Activated naive CD4-positive, alpha-beta T cell treated with anti-CD3 and anti-CD28 coated beads for 36 hours (primary cell): ENCODE data around the gene TFF1. TPM values are rescaled to one million over a fixed set of nuclear protein-coding genes. Genes with fewer than 3 reads are reported as not detected.

Source experiments
- CTCF ChIA-PET: fragments of 350-600 bp; sonication (Branson Sonifier 250); formaldehyde crosslinking; loops from one replicate; lab custom pipeline; 2021; ENCODE audit warnings: antibody characterized with exemption; lab: Charles Lee
- DNase-seq: peaks from one replicate; pipeline ENCODE4 v3.0.0-alpha.2; 2020
- H3K27ac Mint-ChIP-seq: one replicate; pipeline ENCODE4 v1.8.0; 2021; ENCODE audit warnings: mild to moderate bottlenecking, mixed read lengths
- H3K27me3 Mint-ChIP-seq: one replicate; pipeline ENCODE4 v1.8.0; 2021; ENCODE audit warnings: low read depth, mixed read lengths
- H3K36me3 Mint-ChIP-seq: one replicate; pipeline ENCODE4 v1.8.0; 2021; ENCODE audit warnings: low read depth, mixed read lengths
- H3K4me1 Mint-ChIP-seq: one replicate; pipeline ENCODE4 v1.8.0; 2021; ENCODE audit warnings: low read depth, mixed read lengths
- H3K4me3 Mint-ChIP-seq: one replicate; pipeline ENCODE4 v1.8.0; 2021; ENCODE audit warnings: mild to moderate bottlenecking, moderate library complexity, mixed read lengths
- H3K9me3 Mint-ChIP-seq: one replicate; pipeline ENCODE4 v1.8.0; 2021; ENCODE audit warnings: mixed read lengths
- intact Hi-C: fragments of 100-400 bp; cut with micrococcal nuclease; formaldehyde crosslinking; loops from one replicate; pipeline ENCODE4 v1.15.1; 2023
- total RNA-seq, 2 experiments: library from RNA; stranded (reverse); gene quantifications; one replicate each; pipeline ENCODE4 v1.2.3, GENCODE V29; 2021

Gene TFF1
- total RNA-seq, 2 experiments from 2014 or later = not detected

DNA sequence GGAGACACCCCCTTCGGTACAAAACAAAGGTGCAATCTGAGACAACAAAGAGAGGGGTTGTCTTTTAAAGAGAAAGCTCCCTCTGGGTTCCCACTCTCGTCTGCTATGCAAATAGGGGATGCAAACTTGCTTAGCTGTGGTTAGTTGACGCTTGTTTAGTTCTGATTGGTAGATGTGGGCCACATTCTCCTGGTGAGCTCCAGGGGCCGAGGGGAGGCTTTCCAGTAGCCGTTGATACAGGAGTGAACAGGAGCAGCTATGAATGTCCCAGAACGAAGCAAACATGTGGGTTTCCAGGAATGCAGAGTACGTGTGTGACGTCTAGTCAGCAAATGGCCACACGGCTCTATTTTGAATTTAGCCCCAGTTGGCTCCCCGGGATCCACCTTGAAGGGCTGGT is 30.3 kb downstream of the TFF1 start:
- H3K9me3 Mint-ChIP-seq = peaks cover 11% of the 10 kb centered on the region
- intact Hi-C loops = loop anchor here (10.0 kb wide), 1 partner anchor 191 kb away; no protein-coding TSS in a partner anchor
- CTCF ChIA-PET = interaction anchor here (0.7 to 4.1 kb wide), 6 partner anchors 26 to 115 kb away, joined by 3 to 30 read pairs (median 6); partner anchors contain the start of gene TFF1
- no peak overlapping the region for H3K4me3 Mint-ChIP-seq
- no peak overlapping the region for H3K27ac Mint-ChIP-seq
- H3K27me3 Mint-ChIP-seq = no peaks in the 10 kb centered on the region
- H3K4me1 Mint-ChIP-seq = peaks cover 8% of the 10 kb centered on the region
- no peak for DNase-seq
- no peaks in the 10 kb centered on the region for H3K36me3 Mint-ChIP-seq

DNA sequence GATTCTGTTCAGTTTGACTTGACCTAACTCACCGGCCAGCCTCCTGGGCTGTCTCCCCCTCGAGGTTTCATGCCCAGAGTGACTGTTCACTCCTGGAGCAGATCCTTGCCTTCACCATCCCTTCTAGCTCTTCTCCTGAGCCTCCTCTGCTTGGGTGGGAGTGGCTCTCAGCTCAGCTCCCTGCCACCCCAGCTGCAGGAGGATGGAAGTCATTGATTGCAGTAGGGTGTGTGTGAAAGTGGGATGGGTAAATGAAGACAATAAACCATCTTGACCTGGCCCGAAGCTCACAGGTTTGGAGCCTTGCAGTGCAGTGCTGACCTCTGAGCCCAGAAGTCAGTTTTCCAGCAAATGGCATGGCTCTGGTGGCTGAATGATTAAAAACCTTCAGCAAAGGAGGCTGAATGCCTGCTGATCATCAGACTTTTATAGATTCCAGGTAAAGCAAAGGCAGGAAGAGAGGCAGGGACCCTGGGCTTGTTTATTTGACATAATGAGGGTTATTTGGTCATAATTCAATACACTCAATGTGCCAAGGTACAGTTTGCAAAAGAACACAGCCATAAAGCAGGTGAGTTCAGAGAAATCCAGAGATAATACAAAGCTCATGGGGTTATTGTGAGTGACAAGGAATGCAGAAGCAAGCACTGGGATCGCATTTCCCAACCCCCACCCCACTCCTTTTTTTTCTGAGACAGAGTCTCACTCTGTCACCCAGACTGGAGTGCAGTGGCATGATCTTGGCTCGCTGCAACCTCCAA is 33.6 kb downstream of the TFF1 start:
- H3K36me3 Mint-ChIP-seq = no peaks in the 10 kb centered on the region
- H3K27ac Mint-ChIP-seq = no peak overlapping the region
- no peaks in the 10 kb centered on the region for H3K27me3 Mint-ChIP-seq
- no peak overlapping the region for H3K4me3 Mint-ChIP-seq
- CTCF ChIA-PET = interaction anchor here (1.0 kb wide), 1 partner anchor 70 kb away, joined by 3 read pairs; no protein-coding TSS in a partner anchor
- no peak for DNase-seq
- intact Hi-C loops = loop anchor here (10.0 kb wide), 1 partner anchor 188 kb away; no protein-coding TSS in a partner anchor
- H3K4me1 Mint-ChIP-seq = peaks cover 1% of the 10 kb centered on the region
- peaks cover 13% of the 10 kb centered on the region for H3K9me3 Mint-ChIP-seq

DNA sequence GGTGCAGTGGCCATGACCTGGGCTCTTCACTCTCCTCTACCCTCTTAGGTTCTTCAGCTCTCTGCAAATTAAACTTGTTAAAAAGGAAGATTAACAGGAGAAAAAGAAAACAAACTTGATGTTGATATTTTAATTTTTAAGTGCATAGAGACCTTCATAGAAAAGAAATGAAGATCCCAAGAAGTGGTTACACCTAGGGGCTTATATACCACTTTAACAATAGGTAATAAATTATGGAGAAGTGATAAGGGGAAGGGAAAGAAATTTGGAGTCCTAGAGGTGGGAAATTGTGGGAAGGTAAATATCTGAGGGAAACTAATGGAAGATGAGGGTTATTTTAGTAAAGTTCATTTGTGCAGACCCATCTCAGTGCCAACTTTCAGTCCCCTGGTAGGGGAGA is 34.7 kb downstream of the TFF1 start:
- H3K9me3 Mint-ChIP-seq = peaks cover 13% of the 10 kb centered on the region
- H3K36me3 Mint-ChIP-seq = no peaks in the 10 kb centered on the region
- intact Hi-C loops = loop anchor here (10.0 kb wide), 1 partner anchor 187 kb away; no protein-coding TSS in a partner anchor
- no peak for DNase-seq
- CTCF ChIA-PET = interaction anchor here (2.7 kb wide), 1 partner anchor 21 kb away, joined by 7 read pairs; no protein-coding TSS in a partner anchor
- no peak overlapping the region for H3K4me3 Mint-ChIP-seq
- no peak overlapping the region for H3K27ac Mint-ChIP-seq
- no peaks in the 10 kb centered on the region for H3K4me1 Mint-ChIP-seq
- H3K27me3 Mint-ChIP-seq = no peaks in the 10 kb centered on the region

DNA sequence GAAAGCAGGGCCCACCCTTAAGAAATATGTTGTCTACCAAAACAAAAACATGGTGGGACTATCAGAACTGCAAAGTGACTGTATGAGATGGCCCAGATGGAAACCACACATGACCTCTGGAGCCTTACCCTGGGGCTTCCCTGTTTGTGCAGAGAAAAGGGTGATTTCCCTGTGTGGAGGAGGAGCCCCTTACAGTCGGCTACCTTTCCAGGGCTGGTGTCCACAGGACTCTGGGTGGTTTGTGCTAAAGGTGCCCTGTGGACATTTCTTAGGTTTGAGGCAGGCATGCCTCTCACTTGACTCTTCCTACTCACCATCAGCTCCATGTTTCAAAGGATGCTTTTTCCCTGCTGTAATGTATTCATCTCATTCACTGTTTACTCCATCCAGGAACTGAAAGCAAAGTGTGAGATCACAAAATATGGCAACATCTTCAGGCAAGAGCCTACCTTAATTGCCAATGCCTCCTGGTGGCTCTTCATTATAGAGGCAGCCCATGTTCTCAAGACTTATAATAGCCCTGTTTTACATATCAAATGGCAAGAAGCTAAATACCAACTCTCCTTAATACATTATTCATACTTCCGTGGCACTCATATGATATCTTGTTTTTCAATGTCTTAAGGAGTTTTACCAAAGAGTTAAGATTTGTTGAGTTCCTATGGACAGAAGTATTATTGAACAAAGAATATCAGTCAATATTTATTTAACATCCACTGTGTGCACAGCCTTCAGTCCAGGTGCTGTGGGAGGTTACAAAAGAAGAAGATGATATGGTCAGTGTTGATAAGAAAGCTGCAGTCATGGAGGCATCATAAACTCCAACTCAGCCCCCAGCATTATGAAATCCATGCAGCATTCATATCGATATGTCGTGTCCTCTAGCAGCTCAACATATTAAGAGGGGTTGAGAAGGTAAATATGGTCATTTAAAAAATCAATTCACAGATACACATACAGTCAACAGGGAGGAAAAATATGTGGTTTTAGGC is 35.7 kb downstream of the TFF1 start:
- Mint-ChIP-seq H3K4me3 (no peak overlapping the region), H3K27me3 (no peaks in the 10 kb centered on the region), H3K4me1 (no peaks in the 10 kb centered on the region), H3K9me3 (peaks cover 13% of the 10 kb centered on the region), H3K36me3 (no peaks in the 10 kb centered on the region), H3K27ac (no peak overlapping the region)
- DNase-seq = no peak
- CTCF ChIA-PET = interaction anchor here (1.3 to 2.7 kb wide), 2 partner anchors 8 to 20 kb away, joined by 5 to 7 read pairs; no protein-coding TSS in a partner anchor
- intact Hi-C loops = loop anchor here (10.0 kb wide), 1 partner anchor 186 kb away; no protein-coding TSS in a partner anchor

DNA sequence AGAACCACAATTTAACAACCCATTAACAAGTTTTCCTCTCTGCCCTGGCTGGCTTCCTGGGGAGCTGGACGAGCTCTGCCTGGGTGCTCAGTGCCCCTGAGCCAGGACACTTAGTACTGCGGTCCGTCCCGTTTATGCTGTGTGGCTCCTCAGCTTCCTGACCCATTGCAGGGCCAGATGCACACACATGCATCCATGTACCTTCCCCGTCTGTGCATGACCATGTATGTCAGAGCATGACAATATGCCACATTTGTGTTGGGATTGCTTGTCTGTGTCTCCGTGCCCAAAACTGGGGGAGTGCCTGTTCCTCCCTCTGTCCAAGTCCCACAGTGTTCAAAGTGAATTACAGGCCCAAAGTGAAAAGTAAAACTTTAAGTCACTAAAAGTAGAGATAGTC is 41.4 kb downstream of the TFF1 start:
- no peak overlapping the region for H3K27ac Mint-ChIP-seq
- H3K9me3 Mint-ChIP-seq = no peaks in the 10 kb centered on the region
- no peaks in the 10 kb centered on the region for H3K27me3 Mint-ChIP-seq
- no peaks in the 10 kb centered on the region for H3K36me3 Mint-ChIP-seq
- no peak for DNase-seq
- CTCF ChIA-PET = interaction anchor here (0.7 to 1.3 kb wide), 3 partner anchors 13 to 137 kb away, joined by 3 to 4 read pairs (median 3); no protein-coding TSS in a partner anchor
- H3K4me3 Mint-ChIP-seq = no peak overlapping the region
- intact Hi-C loops = no loop called here
- H3K4me1 Mint-ChIP-seq = no peaks in the 10 kb centered on the region

DNA sequence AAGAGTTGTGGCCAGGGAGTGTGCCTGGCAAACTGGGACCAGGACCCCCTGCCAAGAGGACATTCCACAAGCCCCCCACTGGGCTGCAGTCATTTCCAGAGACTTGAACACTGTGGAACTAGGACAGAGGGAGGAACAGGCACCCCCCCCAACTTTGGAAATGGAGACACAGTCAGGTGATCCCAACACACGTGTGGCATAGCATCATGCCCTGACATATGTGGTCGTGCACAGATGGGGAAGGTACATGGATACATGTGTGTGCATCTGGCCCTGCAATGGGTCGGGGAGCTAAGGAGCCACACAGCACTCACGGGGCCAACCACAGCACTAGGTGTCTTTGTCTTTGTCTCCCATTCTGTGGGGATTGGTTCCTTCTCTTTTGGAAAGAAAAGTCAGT is 44.5 kb downstream of the TFF1 start:
- no peak for DNase-seq
- H3K27me3 Mint-ChIP-seq = peaks cover 3% of the 10 kb centered on the region
- intact Hi-C loops = no loop called here
- H3K4me3 Mint-ChIP-seq = no peak overlapping the region
- CTCF ChIA-PET = interaction anchor here (1.0 kb wide), 1 partner anchor 129 kb away, joined by 6 read pairs; no protein-coding TSS in a partner anchor
- H3K27ac Mint-ChIP-seq = no peak overlapping the region
- no peaks in the 10 kb centered on the region for H3K36me3 Mint-ChIP-seq
- no peaks in the 10 kb centered on the region for H3K9me3 Mint-ChIP-seq
- H3K4me1 Mint-ChIP-seq = peaks cover 2% of the 10 kb centered on the region

DNA sequence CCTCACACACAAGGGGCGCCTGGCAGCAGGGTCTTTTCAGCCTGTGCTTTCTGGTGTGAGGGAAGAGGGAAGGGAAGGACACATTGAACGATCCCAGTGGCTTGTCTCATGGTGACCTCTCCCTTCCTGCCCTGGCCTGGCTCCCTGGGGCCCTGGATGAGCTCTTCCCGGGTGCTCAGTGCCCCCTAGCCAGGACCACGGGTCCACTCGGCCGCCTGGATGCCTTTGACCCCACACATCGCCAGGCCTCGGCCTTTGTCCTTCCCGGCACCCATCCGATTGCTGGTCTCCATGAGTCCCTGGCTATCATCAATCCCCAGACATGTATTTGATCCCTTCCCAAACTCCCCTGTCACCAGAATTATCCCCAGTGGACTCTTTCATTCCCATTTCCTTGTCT is 45.1 kb downstream of the TFF1 start:
- Mint-ChIP-seq H3K4me3 (no peak overlapping the region), H3K4me1 (peaks cover 2% of the 10 kb centered on the region), H3K27me3 (peaks cover 3% of the 10 kb centered on the region), H3K27ac (no peak overlapping the region), H3K36me3 (no peaks in the 10 kb centered on the region), H3K9me3 (no peaks in the 10 kb centered on the region)
- intact Hi-C loops = no loop called here
- DNase-seq = no peak
- CTCF ChIA-PET = no interaction called here

DNA sequence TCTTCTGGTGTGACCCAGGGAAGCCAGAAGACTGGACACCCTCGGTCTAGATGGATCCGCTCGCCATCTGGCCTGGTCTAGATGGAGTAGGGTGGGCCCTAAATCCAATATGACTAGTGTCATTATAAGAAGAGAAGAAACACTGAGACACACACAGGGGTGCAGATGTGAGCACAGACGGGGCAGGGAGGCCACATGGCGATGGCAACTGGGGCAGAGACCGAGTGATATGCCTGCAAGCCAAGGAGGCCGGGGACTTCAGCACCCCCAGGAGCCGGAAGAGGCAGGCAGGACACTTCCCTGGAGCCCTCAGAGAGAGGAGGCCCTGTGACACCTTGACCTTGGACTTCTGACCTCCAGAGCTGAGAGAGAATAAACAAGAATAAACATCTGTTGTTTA is 45.5 kb downstream of the TFF1 start:
- Mint-ChIP-seq H3K27me3 (peaks cover 3% of the 10 kb centered on the region), H3K36me3 (no peaks in the 10 kb centered on the region), H3K4me1 (peaks cover 2% of the 10 kb centered on the region), H3K27ac (no peak overlapping the region), H3K4me3 (no peak overlapping the region), H3K9me3 (no peaks in the 10 kb centered on the region)
- intact Hi-C loops = no loop called here
- CTCF ChIA-PET = interaction anchor here (0.7 kb wide), 1 partner anchor 229 kb away, joined by 3 read pairs; no protein-coding TSS in a partner anchor
- DNase-seq = no peak

DNA sequence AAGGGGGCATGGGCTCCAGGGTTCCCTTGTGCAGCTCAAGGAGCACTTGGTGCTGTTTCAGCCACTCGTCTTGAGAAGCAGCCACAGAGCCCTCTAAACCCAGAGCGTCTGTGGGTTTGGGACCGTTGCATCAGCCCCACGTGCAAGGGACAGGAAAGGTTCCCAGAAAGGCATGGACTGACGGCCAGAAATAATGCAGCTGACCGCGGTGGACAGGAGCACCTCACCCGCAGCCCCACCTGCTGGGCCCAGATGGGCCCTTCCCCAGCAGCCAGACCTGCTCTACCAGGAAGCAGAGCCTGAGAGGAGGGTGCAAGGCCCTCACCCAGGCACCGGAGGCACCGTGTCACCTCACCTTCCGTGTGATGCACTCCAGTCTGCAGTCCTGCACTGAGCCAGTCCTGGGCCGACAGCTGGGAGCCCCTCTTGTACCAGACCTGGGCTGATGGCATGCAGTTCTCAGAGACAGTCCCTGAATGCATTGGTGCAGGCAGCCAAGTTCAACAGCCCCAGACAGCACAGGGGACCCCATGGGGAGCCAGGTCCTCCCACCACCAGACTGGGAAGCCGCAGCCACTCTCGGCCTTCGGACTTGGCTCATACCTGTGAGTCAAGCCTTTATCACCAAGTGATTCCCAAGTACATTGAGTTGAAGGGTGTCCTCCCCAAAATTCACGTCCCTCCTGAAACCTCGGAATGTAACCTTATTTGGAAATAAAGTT is 46.3 kb downstream of the TFF1 start:
- CTCF ChIA-PET = interaction anchor here (0.7 kb wide), 1 partner anchor 229 kb away, joined by 3 read pairs; no protein-coding TSS in a partner anchor
- intact Hi-C loops = no loop called here
- Mint-ChIP-seq H3K4me3 (no peak overlapping the region), H3K36me3 (no peaks in the 10 kb centered on the region), H3K27me3 (peaks cover 3% of the 10 kb centered on the region), H3K4me1 (peaks cover 2% of the 10 kb centered on the region), H3K9me3 (no peaks in the 10 kb centered on the region), H3K27ac (no peak overlapping the region)
- no peak for DNase-seq

DNA sequence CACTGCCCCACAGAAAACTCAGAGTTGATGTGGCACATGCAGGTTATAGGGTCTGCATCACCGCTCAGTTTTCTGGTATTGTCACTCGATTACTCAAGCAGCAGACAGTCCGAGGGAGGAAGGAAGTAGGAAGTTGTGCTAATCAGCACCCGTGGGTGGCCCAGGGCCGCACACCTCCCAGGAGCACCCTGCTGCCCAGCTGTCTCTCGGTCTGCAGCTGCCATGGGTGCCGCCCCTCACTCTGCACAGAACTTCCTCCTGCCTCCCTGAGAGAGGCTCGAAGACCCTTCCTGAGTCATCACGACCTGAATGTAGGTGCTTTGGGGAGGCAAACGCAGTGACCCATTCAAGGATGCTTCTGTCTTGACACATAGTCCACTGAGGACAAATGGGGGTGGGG is 47.0 kb downstream of the TFF1 start:
- no peak for DNase-seq
- CTCF ChIA-PET = interaction anchor here (1.0 kb wide), 1 partner anchor 174 kb away, joined by 4 read pairs; no protein-coding TSS in a partner anchor
- Mint-ChIP-seq H3K36me3 (no peaks in the 10 kb centered on the region), H3K4me1 (peaks cover 2% of the 10 kb centered on the region), H3K9me3 (no peaks in the 10 kb centered on the region), H3K27ac (no peak overlapping the region), H3K27me3 (peaks cover 3% of the 10 kb centered on the region), H3K4me3 (no peak overlapping the region)
- intact Hi-C loops = no loop called here
